ENCODE data around the gene ENOX1. TPM values are rescaled to one million over a fixed set of nuclear protein-coding genes. Genes with fewer than 3 reads are reported as not detected.

ENOX1 gene
- total and polyA plus RNA-seq, 7 donors = 0.23 to 20.2 (median 11.1) TPM

- TF ChIP-seq POLR2A (IDR thresholded peaks at IDR 0.05) (no peak), POLR2AphosphoS5 (IDR thresholded peaks at IDR 0.05) (no peak), EP300 (IDR thresholded peaks at IDR 0.05) (no peak)
- TF ChIP-seq, protein P1, sequence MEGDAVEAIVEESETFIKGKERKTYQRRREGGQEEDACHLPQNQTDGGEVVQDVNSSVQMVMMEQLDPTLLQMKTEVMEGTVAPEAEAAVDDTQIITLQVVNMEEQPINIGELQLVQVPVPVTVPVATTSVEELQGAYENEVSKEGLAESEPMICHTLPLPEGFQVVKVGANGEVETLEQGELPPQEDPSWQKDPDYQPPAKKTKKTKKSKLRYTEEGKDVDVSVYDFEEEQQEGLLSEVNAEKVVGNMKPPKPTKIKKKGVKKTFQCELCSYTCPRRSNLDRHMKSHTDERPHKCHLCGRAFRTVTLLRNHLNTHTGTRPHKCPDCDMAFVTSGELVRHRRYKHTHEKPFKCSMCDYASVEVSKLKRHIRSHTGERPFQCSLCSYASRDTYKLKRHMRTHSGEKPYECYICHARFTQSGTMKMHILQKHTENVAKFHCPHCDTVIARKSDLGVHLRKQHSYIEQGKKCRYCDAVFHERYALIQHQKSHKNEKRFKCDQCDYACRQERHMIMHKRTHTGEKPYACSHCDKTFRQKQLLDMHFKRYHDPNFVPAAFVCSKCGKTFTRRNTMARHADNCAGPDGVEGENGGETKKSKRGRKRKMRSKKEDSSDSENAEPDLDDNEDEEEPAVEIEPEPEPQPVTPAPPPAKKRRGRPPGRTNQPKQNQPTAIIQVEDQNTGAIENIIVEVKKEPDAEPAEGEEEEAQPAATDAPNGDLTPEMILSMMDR (IDR thresholded peaks at IDR 0.05) = no peak
- Histone ChIP-seq H3K36me3 (peaks cover 0 to 19% (median 0%) of the 10 kb centered on the region in 4 donors), H3K9me3 (no peaks in the 10 kb centered on the region), H3K4me1 (no peaks in the 10 kb centered on the region), H3K27me3 (no peaks in the 10 kb centered on the region), H3K4me3 (no peak overlapping the region), H3K27ac (no peak overlapping the region)
- no peak for DNase-seq
- intact Hi-C loops (cut with DNase I) = no loop called here
- 91 to 95% methylated on average over 8 of the region's 8 CpGs for WGBS, 2 donors
These were observed 565.7 kb downstream of the ENOX1 start for GRCh38 chr13:43220873-43221595.

DNA sequence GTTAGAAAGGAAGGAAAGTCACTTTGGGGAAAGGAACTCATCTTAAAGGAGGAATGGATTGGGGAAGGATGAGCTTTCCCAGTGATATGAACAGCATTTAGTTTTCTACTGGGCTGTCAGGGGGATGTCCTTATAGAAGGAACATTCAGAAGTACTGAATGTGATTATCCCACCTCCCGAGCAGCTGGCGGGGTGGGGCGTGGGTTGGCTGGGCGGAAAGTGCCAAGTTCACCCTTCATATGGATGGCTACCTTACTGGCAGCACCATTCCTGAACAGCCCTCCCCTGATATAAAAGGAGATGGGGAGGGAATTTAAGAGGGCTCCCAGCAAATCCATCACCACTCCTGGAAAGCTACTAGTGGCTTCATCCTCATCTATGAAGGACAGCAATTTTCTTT, 572.6 kb downstream of the ENOX1 start:
- Histone ChIP-seq H3K27ac (no peak overlapping the region), H3K4me1 (no peaks in the 10 kb centered on the region), H3K36me3 (no peaks in the 10 kb centered on the region), H3K4me3 (no peak overlapping the region), H3K27me3 (no peaks in the 10 kb centered on the region), H3K9me3 (no peaks in the 10 kb centered on the region)
- intact Hi-C loops (cut with DNase I) = no loop called here
- TF ChIP-seq EP300 (IDR thresholded peaks at IDR 0.05) (no peak), POLR2A (IDR thresholded peaks at IDR 0.05) (no peak), POLR2AphosphoS5 (IDR thresholded peaks at IDR 0.05) (no peak)
- TF ChIP-seq, protein P1 (IDR thresholded peaks at IDR 0.05) = no peak
- no peak for DNase-seq
- WGBS, 2 donors = 74 to 94% methylated on average over 4 of the region's 4 CpGs

- no peak for TF ChIP-seq POLR2AphosphoS5 (IDR thresholded peaks at IDR 0.05)
- peaks cover 0 to 5% (median 0%) of the 10 kb centered on the region in 4 donors for H3K4me1 ChIP-seq
- no peaks in the 10 kb centered on the region for H3K9me3 ChIP-seq
- H3K27me3 ChIP-seq = no peaks in the 10 kb centered on the region
- H3K36me3 ChIP-seq = no peaks in the 10 kb centered on the region
- DNase-seq = no peak
- intact Hi-C loops (cut with DNase I) = no loop called here
- no peak overlapping the region for H3K4me3 ChIP-seq
- no peak overlapping the region for H3K27ac ChIP-seq
These were observed 579.9 kb downstream of the ENOX1 start for GRCh38 chr13:43206838-43207237.

DNA sequence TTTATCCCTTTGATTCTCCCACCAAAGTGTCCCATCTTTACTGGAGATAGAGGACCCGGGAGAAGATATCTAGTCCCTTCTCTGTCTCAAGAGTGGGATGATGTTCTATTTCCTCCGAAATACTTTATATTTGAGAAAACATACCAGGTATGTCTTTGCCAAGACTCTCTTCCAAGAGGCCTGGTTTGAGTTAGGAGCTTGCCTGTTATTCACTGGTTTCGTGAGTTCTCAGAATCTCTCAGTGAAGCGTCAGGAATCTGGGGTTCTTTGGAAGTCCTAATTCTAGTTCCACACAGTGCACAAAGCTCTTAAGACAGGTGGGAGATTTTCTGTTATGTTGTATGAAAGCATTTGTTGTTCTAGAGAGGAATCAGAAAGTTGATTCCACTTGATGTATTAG, 581.4 kb downstream of the ENOX1 start:
- Histone ChIP-seq H3K9me3 (no peaks in the 10 kb centered on the region), H3K27me3 (no peaks in the 10 kb centered on the region), H3K27ac (no peak overlapping the region), H3K4me1 (peaks cover 0 to 5% (median 0%) of the 10 kb centered on the region in 4 donors), H3K36me3 (no peaks in the 10 kb centered on the region), H3K4me3 (no peak overlapping the region)
- no peak for DNase-seq
- TF ChIP-seq, protein P1 (IDR thresholded peaks at IDR 0.05) = no peak
- no peak for TF ChIP-seq POLR2A (IDR thresholded peaks at IDR 0.05)
- no peak for TF ChIP-seq EP300 (IDR thresholded peaks at IDR 0.05)
- TF ChIP-seq POLR2AphosphoS5 (IDR thresholded peaks at IDR 0.05) = no peak
- WGBS, 2 donors = 93 to 95% methylated on average over 4 of the region's 4 CpGs
- intact Hi-C loops (cut with DNase I) = no loop called here

DNA sequence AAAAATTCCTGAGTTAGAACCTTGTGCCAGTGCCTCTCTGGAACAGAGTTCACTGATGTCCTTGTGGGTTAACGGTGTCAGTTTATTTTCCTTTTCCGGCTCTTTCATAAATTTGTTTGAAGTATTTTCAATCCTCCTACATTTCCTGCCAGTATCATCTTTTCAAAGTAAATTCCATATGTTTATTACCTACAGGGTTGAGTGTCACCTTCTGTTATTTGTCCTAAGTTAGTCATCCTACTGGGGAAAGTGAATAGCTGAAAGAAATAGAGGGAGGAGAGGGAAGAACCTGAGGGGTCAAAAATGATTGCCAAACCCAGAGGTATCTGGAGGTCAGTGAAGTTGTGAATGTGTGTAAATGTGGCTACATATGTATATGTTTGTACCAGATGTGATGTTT, 582.2 kb downstream of the ENOX1 start:
- Histone ChIP-seq H3K36me3 (no peaks in the 10 kb centered on the region), H3K4me1 (peaks cover 0 to 5% (median 0%) of the 10 kb centered on the region in 4 donors), H3K27me3 (no peaks in the 10 kb centered on the region), H3K9me3 (no peaks in the 10 kb centered on the region), H3K4me3 (no peak overlapping the region), H3K27ac (no peak overlapping the region)
- DNase-seq = no peak
- TF ChIP-seq POLR2AphosphoS5 (IDR thresholded peaks at IDR 0.05) (no peak), POLR2A (IDR thresholded peaks at IDR 0.05) (no peak), EP300 (IDR thresholded peaks at IDR 0.05) (no peak)
- TF ChIP-seq, protein P1 (IDR thresholded peaks at IDR 0.05) = no peak
- intact Hi-C loops (cut with DNase I) = no loop called here
- 81 to 94% methylated on average over 2 of the region's 2 CpGs for WGBS, 2 donors
